ENCODE measurements around the gene BICDL1.

GRCh38 chr12:120064054-120064940 is 75.3 kb downstream of the BICDL1 start:
- no peak for TF ChIP-seq CTCF (IDR thresholded peaks at IDR 0.05)
- no peak for TF ChIP-seq EP300 (IDR thresholded peaks at IDR 0.05; ENCODE audit: borderline replicate concordance in 1 of 2, low read depth in 1 of 2, low read length in 1 of 2)
- TF ChIP-seq ZBTB33 (IDR thresholded peaks at IDR 0.05; ENCODE audit: borderline replicate concordance, low read depth): no peak
- TF ChIP-seq PBX3 (IDR thresholded peaks at IDR 0.05): no peak
